Rectal smooth muscle tissue (tissue), 1 donor: Measurements from ENCODE around the gene PC.
"Not testable (repeated sequence)": the region's sequence is repeated elsewhere in the genome, so short reads cannot be mapped to it uniquely, and the experiment has no call there.

Experiments
- H3K27ac ChIP-seq: one replicate; pipeline ENCODE4 v1.7.0; 2013; ENCODE audit warnings: low read depth, low read length, inconsistent platforms
- H3K27me3 ChIP-seq: one replicate; pipeline ENCODE4 v1.7.0; 2013; ENCODE audit warnings: low read length; ENCODE audit not compliant: control insufficient read depth, insufficient read depth
- H3K36me3 ChIP-seq: one replicate; pipeline ENCODE4 v1.7.0; 2013; ENCODE audit warnings: low read length; ENCODE audit not compliant: control insufficient read depth, insufficient read depth
- H3K4me1 ChIP-seq: one replicate; pipeline ENCODE4 v1.7.0; 2013; ENCODE audit warnings: low read length; ENCODE audit not compliant: control insufficient read depth, insufficient read depth
- H3K4me3 ChIP-seq: one replicate; pipeline ENCODE4 v1.7.0; 2013; ENCODE audit warnings: low read length
- H3K9ac ChIP-seq: one replicate; pipeline ENCODE4 v1.7.0; 2013; ENCODE audit warnings: low read length

The PC gene

DNA sequence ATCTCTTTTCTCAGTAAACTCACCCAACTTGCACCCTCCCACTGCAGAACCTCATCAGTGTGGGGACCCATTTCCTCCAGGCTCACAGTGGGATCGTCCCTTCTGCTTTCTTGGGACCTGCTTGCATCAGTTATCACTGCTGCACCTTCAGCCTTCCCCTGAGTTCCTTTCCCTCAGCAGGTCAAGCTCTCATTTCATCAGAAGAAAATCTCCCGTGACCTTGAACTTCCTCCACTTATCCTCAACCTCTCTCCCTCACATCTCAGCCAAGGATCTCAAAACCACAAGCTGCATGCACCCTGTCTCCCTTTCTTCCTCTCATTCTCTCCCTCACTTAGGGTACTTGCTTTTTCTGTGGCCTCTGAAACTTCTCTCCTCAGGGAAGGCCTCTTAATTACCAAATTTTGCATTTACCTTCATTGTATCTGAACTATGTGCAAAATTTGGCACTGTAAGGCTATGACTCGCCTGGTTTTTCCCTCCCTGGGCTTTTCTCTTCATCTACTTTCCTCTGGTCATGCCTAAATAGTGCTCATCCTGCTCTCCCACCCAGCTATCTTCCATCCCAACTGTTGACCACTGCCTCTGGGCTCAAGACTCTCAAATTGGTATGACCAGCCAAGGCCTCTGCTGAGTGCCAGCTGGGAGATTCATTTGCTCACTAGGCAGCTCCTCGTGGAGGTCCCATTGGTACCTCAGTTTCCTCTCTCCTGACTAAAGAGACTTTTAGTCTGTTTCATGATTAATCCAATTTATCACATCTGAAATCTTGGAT is 117.7 kb downstream of the PC start:
- no peak overlapping the region for H3K9ac ChIP-seq

DNA sequence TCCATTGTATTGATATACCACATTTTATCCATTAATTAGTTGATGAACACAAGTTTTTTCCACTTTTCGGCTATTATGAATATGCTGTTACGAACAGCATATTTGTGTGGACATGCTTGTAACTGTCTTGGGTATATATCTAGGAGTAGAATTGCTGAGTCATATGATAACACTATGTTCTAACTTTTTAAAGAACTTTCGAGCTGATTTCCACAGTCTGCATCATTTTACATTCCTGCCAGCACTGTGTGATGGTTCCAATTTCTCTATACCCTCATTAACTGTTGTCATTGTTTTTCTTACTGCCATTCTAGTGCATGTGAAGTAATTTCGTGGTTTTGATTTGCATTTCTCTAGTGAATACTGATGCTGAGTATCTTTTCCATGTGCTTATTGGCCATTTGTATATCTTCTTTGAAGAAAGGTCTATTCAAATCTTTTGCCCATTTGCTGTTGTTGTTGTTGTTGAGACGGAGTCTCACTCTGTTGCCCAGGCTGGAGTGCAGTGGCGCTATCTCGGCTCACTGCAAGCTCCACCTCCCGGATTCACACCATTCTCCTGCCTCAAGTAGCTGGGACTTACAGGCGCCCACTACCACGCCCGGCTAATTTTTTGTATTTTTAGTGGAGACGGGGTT is 122.3 kb downstream of the PC start:
- Histone ChIP-seq H3K9ac (no peak overlapping the region), H3K4me3 (no peak overlapping the region), H3K27ac (no peak overlapping the region), H3K36me3 (peaks cover 3% of the 10 kb centered on the region), H3K27me3 (no peaks in the 10 kb centered on the region), H3K4me1 (no peaks in the 10 kb centered on the region)

More for the DNA sequence above, 117.7 kb downstream of the PC start:
- H3K36me3 ChIP-seq, result peaks cover 8% of the 10 kb centered on the region
- no peak overlapping the region for H3K27ac ChIP-seq
- H3K4me1 ChIP-seq, result peaks cover 15% of the 10 kb centered on the region
- H3K4me3 ChIP-seq, result no peak overlapping the region
- no peaks in the 10 kb centered on the region for H3K27me3 ChIP-seq

DNA sequence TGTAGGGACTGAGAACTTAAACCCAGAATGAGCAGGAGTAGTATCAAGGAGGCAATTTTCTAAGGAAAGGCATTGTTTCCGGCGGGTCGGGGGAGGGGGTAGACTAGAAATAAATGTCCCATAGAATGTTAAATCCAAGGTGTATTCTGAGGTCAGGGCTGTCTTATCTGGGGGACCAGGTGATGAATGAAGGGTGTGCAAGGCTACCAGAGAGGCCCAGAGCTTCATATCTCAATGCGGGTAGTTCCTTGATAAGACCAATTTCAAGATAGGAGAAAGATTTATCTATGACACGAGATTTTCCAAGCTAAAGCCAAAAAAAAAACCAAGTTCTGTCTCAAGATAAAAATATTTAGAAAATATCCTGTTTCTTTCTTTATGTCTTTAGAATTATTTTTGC is 123.2 kb downstream of the PC start:
- Histone ChIP-seq H3K36me3 (peaks cover 2% of the 10 kb centered on the region), H3K4me3 (no peak overlapping the region), H3K27ac (no peak overlapping the region), H3K9ac (no peak overlapping the region), H3K4me1 (no peaks in the 10 kb centered on the region), H3K27me3 (no peaks in the 10 kb centered on the region)

DNA sequence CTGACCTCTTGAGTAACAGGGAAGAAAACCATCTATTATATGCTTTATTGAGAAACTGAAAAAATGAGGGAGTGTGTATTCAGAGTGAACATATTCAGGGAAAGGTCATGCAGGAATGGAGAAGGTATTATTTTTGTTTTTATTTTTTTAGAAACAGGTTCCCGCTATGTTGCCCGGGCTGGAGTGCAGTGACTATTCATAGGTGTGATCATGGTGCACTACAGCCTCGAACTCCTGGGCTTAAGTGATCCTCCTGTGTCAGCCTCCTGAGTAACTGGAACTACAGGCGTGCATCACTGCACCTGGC is 123.7 kb downstream of the PC start:
- H3K36me3 ChIP-seq, result no peaks in the 10 kb centered on the region
- H3K27ac ChIP-seq, result no peak overlapping the region
- no peaks in the 10 kb centered on the region for H3K27me3 ChIP-seq
- H3K4me1 ChIP-seq, result no peaks in the 10 kb centered on the region
- H3K4me3 ChIP-seq, result no peak overlapping the region
- no peak overlapping the region for H3K9ac ChIP-seq

DNA sequence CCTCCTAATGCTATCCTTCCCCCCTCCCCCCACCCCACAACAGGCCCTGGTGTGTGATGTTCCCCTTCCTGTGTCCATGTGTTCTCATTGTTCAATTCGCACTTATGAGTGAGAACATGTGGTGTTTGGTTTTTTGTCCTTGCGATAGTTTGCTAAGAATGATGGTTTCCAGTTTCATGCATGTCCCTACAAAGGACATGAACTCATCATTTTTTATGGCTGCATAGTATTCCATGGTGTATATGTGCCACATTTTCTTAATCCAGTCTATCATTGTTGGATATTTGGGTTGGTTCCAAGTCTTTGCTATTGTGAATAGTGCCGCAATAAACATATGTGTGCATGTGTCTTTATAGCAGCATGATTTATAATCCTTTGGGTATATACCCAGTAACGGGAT is 133.6 kb downstream of the PC start:
- H3K27me3 ChIP-seq, H3K9ac ChIP-seq, H3K4me3 ChIP-seq, H3K4me1 ChIP-seq, H3K27ac ChIP-seq, H3K36me3 ChIP-seq: not testable (repeated sequence)

DNA sequence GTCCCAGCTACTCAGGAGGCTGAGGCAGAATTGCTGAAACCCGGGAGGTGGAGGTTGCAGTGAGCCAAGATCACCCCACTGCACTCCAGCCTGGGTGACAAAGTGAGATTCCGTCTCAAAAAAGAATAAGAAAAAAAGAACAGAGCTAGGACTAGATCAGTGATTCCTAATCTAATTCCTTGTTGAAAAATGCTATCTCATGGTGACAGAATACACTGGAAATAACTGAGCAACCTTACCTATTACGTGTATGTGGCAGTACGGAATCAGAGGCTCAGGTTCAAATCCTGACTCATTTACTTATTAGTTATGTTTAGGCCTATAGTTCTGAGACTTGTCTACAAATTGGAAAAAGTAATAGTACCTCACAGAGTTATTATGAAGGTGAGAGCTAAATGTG is 134.5 kb downstream of the PC start:
- Histone ChIP-seq H3K27me3 (no peaks in the 10 kb centered on the region), H3K9ac (no peak overlapping the region), H3K36me3 (no peaks in the 10 kb centered on the region), H3K27ac (no peak overlapping the region), H3K4me1 (no peaks in the 10 kb centered on the region), H3K4me3 (no peak overlapping the region)

DNA sequence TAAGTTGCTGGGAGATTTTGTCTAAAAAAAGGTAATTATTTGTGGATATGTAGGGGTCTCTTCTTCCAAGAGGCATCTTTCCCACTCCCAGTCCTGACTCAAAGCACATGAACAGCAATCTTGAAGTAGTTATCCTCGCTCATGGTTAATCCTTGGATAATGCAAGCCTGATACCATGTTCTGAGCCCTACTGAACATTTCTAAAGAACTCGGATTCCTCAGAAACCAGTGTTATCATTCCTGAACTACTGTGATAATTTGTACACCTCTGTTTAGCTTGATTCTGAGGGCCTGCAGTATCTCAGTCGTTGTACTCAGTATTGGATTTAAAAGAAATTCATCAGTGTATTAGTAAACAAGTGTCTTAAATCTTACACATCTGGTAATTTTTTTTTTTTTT is 137.3 kb downstream of the PC start:
- H3K36me3 ChIP-seq, result no peaks in the 10 kb centered on the region
- no peak overlapping the region for H3K9ac ChIP-seq
- no peaks in the 10 kb centered on the region for H3K4me1 ChIP-seq
- H3K4me3 ChIP-seq, result no peak overlapping the region
- no peak overlapping the region for H3K27ac ChIP-seq
- no peaks in the 10 kb centered on the region for H3K27me3 ChIP-seq

DNA sequence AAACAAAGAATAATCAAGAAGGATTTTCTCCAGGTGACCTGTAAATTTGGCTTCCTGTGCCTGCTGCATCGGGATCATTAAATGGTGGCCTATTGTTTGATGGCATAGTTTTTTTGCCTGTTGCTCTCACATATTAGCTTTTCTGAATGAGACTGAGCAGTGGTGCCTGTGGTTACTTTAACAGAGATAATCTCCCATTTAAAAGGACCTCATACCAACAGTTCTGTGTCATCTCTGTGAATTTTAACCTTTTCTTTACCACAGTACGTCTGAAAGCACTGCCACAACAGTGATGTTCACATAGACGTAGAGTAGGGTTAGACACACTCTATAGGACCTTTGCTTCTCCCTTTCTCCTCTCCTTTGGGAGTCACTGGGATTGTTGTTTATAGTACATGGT is 137.8 kb downstream of the PC start:
- Histone ChIP-seq H3K36me3 (no peaks in the 10 kb centered on the region), H3K27me3 (no peaks in the 10 kb centered on the region), H3K4me3 (no peak overlapping the region), H3K4me1 (no peaks in the 10 kb centered on the region), H3K27ac (no peak overlapping the region), H3K9ac (no peak overlapping the region)

DNA sequence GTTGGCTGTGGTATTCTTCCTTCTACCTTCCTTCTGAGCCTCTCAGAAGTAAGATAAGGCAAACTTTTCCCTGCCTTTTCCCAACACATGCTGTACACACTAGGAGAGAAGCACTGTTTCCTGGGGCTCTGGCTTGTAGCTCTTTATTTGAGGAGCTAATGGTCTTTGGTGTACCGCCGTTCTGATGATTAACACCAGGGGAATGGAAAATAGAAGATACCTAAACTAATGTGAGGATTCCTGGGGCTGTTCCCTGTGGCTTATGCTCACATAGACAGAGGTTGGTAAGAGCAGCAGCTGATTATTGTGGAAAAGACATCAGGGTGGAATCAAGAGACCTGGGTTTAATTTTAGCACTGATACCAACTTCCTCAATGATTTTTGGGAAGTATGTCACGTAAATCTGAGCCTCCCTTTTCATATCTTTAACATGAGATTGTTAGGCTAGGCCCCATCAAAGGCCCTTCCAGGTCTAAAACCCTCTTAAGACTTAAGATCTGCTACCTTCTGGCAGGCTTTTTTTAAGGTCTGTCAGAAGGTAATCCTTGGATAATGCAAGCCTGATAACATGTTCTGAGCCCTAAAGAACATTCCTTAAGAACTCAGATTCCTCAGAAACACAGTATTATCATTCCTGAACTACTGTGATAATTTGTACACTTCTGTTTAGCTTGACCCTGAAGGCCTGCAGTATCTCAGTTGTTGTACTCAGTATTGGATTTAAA is 139.8 kb downstream of the PC start:
- Histone ChIP-seq H3K9ac (no peak overlapping the region), H3K27me3 (no peaks in the 10 kb centered on the region), H3K36me3 (no peaks in the 10 kb centered on the region), H3K4me3 (no peak overlapping the region), H3K4me1 (no peaks in the 10 kb centered on the region), H3K27ac (no peak overlapping the region)

DNA sequence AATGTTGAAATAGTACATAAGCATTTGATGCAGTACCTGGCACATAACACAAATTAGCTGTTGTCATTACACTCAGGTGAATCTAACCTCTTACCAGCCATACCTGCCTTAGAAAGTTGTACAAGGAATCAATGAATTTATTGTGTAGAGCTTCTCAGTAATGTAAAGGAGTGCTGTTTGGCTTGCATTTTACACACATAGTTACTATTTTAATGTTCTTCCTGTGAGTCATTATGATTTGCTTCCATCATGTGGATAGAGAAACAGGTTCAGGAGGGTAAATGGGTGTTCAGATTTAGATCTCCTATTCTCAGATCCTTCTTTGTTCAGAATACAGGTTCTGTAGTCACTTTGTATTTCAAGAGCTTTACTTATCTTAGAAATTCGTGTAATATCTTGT is 142.5 kb downstream of the PC start:
- Histone ChIP-seq H3K27me3 (no peaks in the 10 kb centered on the region), H3K4me1 (no peaks in the 10 kb centered on the region), H3K36me3 (no peaks in the 10 kb centered on the region), H3K9ac (no peak overlapping the region), H3K4me3 (no peak overlapping the region), H3K27ac (no peak overlapping the region)

DNA sequence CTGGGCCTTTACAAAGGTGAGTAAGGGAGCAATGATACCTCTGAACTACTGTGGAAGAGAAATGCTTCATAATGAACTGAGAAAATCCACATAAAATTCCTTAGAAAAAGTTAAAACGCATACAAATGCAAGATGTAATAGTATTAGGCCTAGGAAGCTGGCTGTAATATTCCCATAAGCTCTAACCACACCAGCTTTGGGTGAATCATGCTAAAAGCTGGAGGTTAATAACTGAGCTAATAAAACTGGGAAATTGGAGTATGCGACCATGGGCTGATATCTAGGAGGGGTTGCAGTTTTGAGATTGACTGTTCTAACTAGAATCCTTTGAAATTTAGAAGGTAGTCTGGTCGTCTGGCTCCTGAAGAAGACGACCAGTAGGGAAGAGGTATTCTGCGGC is 143.5 kb downstream of the PC start:
- H3K4me3 ChIP-seq, result no peak overlapping the region
- no peaks in the 10 kb centered on the region for H3K4me1 ChIP-seq
- no peaks in the 10 kb centered on the region for H3K27me3 ChIP-seq
- no peaks in the 10 kb centered on the region for H3K36me3 ChIP-seq
- no peak overlapping the region for H3K27ac ChIP-seq
- H3K9ac ChIP-seq, result no peak overlapping the region

DNA sequence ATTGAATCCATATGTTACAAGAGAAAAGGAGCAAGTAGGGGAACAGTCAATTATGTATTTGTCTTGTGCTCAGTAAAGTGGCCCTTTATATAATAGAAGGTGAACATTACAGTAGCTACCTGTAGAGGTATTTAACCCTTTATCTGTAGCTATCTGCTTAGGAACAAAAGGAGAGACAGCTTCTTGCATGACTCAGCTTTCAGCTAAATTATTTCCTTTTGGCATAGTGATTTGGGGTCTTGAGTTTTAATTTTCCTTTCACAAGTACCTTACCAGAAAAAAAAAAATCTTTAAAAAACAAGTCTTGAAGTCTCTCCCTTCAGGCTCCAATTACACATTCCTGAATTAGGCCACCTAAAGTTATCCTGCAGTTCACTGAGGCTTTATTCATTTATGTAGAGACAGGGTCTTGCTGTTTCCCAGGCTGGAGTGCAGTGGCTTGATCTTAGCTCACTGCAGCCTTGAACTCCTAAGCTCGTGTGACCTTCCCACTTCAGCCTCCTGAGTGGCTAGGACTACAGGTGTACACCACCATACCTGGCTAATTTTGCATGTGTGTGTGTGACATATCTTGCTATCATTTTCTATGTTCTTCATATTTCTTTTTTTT is 147.5 kb downstream of the PC start:
- H3K36me3 ChIP-seq, result no peaks in the 10 kb centered on the region
- no peak overlapping the region for H3K27ac ChIP-seq
- no peak overlapping the region for H3K4me3 ChIP-seq
- H3K9ac ChIP-seq, result no peak overlapping the region
- H3K27me3 ChIP-seq, result no peaks in the 10 kb centered on the region
- H3K4me1 ChIP-seq, result no peaks in the 10 kb centered on the region
